CD4-positive, alpha-beta T cell (primary cell): ENCODE results near the gene ZNF638. TPM values are rescaled to one million over a fixed set of nuclear protein-coding genes. Genes with fewer than 3 reads are reported as not detected.
"Not testable (repeated sequence)": the region's sequence is repeated elsewhere in the genome, so short reads cannot be mapped to it uniquely, and the experiment has no call there.

Source experiments
- ATAC-seq: fragments of 200-7000 bp; cut with Tn5 transposase; one replicate; pipeline ENCODE4 v1.10.0; 2022; ENCODE audit warnings: mild to moderate bottlenecking; ENCODE audit not compliant: poor library complexity
- CTCF ChIA-PET: fragments of 350-600 bp; sonication (Branson Sonifier 250); formaldehyde crosslinking; loops from one replicate; lab custom pipeline; 2021; ENCODE audit warnings: antibody characterized with exemption, inconsistent platforms; lab: Charles Lee
- POLR2A ChIA-PET: fragments of 350-600 bp; sonication (Branson Sonifier 250); formaldehyde crosslinking; loops from one replicate; lab custom pipeline; 2021; ENCODE audit warnings: antibody characterized with exemption, inconsistent platforms; lab: Charles Lee
- DNase-seq, 14 experiments: peaks; one replicate each; pipeline ENCODE4 v3.0.0-alpha.2; 2013 to 2020; ENCODE audit warnings: mixed read lengths in 2 of 14
- H3K27ac ChIP-seq, 2 donors: one replicate each; pipeline versions ENCODE4 v1.5.1 to v1.7.0; 2013; ENCODE audit warnings: low read length in 2 of 2, low read depth in 1 of 2, mild to moderate bottlenecking in 1 of 2
- H3K27me3 ChIP-seq, 2 experiments: 1 replicate in 1 of 2; 2 replicates in 1 of 2; pipeline versions ENCODE4 v1.6.1 to v1.7.0; 2013; ENCODE audit warnings: low read length in 2 of 2, control low read depth in 1 of 2, mild to moderate bottlenecking in 1 of 2, moderate library complexity in 1 of 2; ENCODE audit not compliant: insufficient read depth in 2 of 2, control insufficient read depth in 1 of 2
- H3K36me3 ChIP-seq: one replicate; pipeline ENCODE4 v1.6.1; 2013; ENCODE audit warnings: low read length, control low read depth; ENCODE audit not compliant: insufficient read depth
- H3K4me1 ChIP-seq: one replicate; pipeline ENCODE4 v1.6.1; 2013; ENCODE audit warnings: low read length, control low read depth; ENCODE audit not compliant: insufficient read depth
- H3K4me3 ChIP-seq: one replicate; pipeline ENCODE4 v1.5.1; 2013; ENCODE audit warnings: mild to moderate bottlenecking, low read length, moderate library complexity
- H3K9me3 ChIP-seq, 2 experiments: 1 replicate in 1 of 2; 2 replicates in 1 of 2; pipeline versions ENCODE4 v1.6.1 to v1.7.0; 2013; ENCODE audit warnings: low read length in 2 of 2, mild to moderate bottlenecking in 2 of 2, control low read depth in 1 of 2, moderate library complexity in 1 of 2; ENCODE audit not compliant: control insufficient read depth in 1 of 2, insufficient read depth in 1 of 2
- H3K27ac Mint-ChIP-seq: one replicate; pipeline ENCODE4 v1.8.0; 2020; ENCODE audit warnings: mixed read lengths
- H3K27me3 Mint-ChIP-seq: one replicate; pipeline ENCODE4 v1.8.0; 2021; ENCODE audit warnings: mixed read lengths
- H3K36me3 Mint-ChIP-seq: one replicate; pipeline ENCODE4 v1.8.0; 2021; ENCODE audit warnings: low read depth, mixed read lengths
- H3K4me1 Mint-ChIP-seq: one replicate; pipeline ENCODE4 v1.8.0; 2021; ENCODE audit warnings: low read depth, mixed read lengths
- H3K4me3 Mint-ChIP-seq: one replicate; pipeline ENCODE4 v1.8.0; 2020; ENCODE audit warnings: mild to moderate bottlenecking, mixed read lengths
- H3K9me3 Mint-ChIP-seq: one replicate; pipeline ENCODE4 v1.8.0; 2020; ENCODE audit warnings: mixed read lengths
- intact Hi-C, 2 experiments: fragments of 100-400 bp; cut with DNase I in 1 of 2; cut with micrococcal nuclease in 1 of 2; formaldehyde crosslinking; loops; one replicate each; pipeline versions ENCODE4 v1.15.1 to v1.9.0; 2023 to 2025; cut with DNase I, micrococcal nuclease
- total RNA-seq, 174 experiments: library from RNA in 2 of 174; stranded (reverse) in 2 of 174; gene quantifications; one replicate each; pipeline ENCODE4 v1.2.3 and lab custom pipeline; 2021 to 2026
- TF ChIP-seq, protein P1 (sequence below): fragments of 200-600 bp; IDR thresholded peaks from one replicate; pipeline ENCODE4 v1.8.0; 2022; ENCODE audit warnings: antibody characterized with exemption, mild to moderate bottlenecking

Gene ZNF638
- total RNA-seq, 2 experiments from 2014 or later, result 77.8 to 86.4 TPM

GRCh38 chr2:71330155-71330554 lies 1.4 kb upstream of the ZNF638 start:
- ChIA-PET POLR2A (interaction anchor here (2.8 to 3.2 kb wide), 2 partner anchors 30 to 103 kb away, joined by 18 to 49 read pairs; partner anchors contain the start of gene PAIP2B), CTCF (interaction anchor here (0.6 to 2.4 kb wide), 4 partner anchors 27 to 1762 kb away, joined by 3 to 12 read pairs (median 3); no protein-coding TSS in a partner anchor)
- Histone ChIP-seq H3K9me3 (no peaks in the 10 kb centered on the region), H3K4me3 (no peak overlapping the region), H3K36me3 (no peaks in the 10 kb centered on the region), H3K4me1 (peaks cover 19% of the 10 kb centered on the region), H3K27ac (no peak overlapping the region), H3K27me3 (no peaks in the 10 kb centered on the region)
- peaks cover 42% of the 10 kb centered on the region for H3K4me1 Mint-ChIP-seq
- DNase-seq (no peak), ATAC-seq (no peak)
- H3K9me3 Mint-ChIP-seq, result no peaks in the 10 kb centered on the region
- intact Hi-C loops, result loop anchor here (2.0 to 5.0 kb wide), 6 partner anchors 77 to 333 kb away; partner anchors contain the start of genes MCEE (in 1 of the 2) and MPHOSPH10 (in 1 of the 2)
- peak overlapping the region; percentile 99 for H3K27ac Mint-ChIP-seq
- peaks cover 31% of the 10 kb centered on the region for H3K36me3 Mint-ChIP-seq
- TF ChIP-seq, protein P1, sequence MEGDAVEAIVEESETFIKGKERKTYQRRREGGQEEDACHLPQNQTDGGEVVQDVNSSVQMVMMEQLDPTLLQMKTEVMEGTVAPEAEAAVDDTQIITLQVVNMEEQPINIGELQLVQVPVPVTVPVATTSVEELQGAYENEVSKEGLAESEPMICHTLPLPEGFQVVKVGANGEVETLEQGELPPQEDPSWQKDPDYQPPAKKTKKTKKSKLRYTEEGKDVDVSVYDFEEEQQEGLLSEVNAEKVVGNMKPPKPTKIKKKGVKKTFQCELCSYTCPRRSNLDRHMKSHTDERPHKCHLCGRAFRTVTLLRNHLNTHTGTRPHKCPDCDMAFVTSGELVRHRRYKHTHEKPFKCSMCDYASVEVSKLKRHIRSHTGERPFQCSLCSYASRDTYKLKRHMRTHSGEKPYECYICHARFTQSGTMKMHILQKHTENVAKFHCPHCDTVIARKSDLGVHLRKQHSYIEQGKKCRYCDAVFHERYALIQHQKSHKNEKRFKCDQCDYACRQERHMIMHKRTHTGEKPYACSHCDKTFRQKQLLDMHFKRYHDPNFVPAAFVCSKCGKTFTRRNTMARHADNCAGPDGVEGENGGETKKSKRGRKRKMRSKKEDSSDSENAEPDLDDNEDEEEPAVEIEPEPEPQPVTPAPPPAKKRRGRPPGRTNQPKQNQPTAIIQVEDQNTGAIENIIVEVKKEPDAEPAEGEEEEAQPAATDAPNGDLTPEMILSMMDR, result no peak
- peak overlapping the region; percentile 78 for H3K4me3 Mint-ChIP-seq
- H3K27me3 Mint-ChIP-seq, result peaks cover 11% of the 10 kb centered on the region

- Mint-ChIP-seq H3K27ac (peak overlapping the region; percentile 99), H3K36me3 (peaks cover 31% of the 10 kb centered on the region), H3K27me3 (peaks cover 11% of the 10 kb centered on the region), H3K9me3 (no peaks in the 10 kb centered on the region), H3K4me1 (peaks cover 47% of the 10 kb centered on the region), H3K4me3 (peak overlapping the region; percentile 100)
- Histone ChIP-seq H3K27ac (no peak overlapping the region), H3K9me3 (no peaks in the 10 kb centered on the region), H3K27me3 (no peaks in the 10 kb centered on the region), H3K36me3 (no peaks in the 10 kb centered on the region), H3K4me1 (peaks cover 19% of the 10 kb centered on the region), H3K4me3 (peak overlapping the region; percentile 39)
- TF ChIP-seq, protein P1, result no peak
- POLR2A ChIA-PET, result interaction anchor here (0.6 to 3.2 kb wide), 23 partner anchors 8 to 1954 kb away, joined by 3 to 49 read pairs (median 5); partner anchors contain the start of genes CCT7, FBXO41, MCEE and MPHOSPH10
- ATAC-seq (no peak), DNase-seq (no peak)
- CTCF ChIA-PET, result interaction anchor here (0.6 to 2.4 kb wide), 13 partner anchors 14 to 1839 kb away, joined by 3 to 14 read pairs (median 3); partner anchors contain the start of gene PAIP2B
- intact Hi-C loops, result loop anchor here (2.0 to 5.0 kb wide), 6 partner anchors 77 to 333 kb away; partner anchors contain the start of genes MCEE (in 1 of the 2) and MPHOSPH10 (in 1 of the 2)
These were observed 824 bp upstream of the ZNF638 start for GRCh38 chr2:71330585-71331330.

GRCh38 chr2:71331331-71331580 lies 326 bp upstream of the ZNF638 start:
- ChIA-PET CTCF (interaction anchor here (0.6 to 2.4 kb wide), 22 partner anchors 12 to 1840 kb away, joined by 3 to 14 read pairs (median 3); partner anchors contain the start of gene PAIP2B), POLR2A (interaction anchor here (0.6 to 3.2 kb wide), 26 partner anchors 9 to 1953 kb away, joined by 3 to 49 read pairs (median 5); partner anchors contain the start of genes CCT7, FBXO41, MCEE and MPHOSPH10)
- H3K27me3 Mint-ChIP-seq, result peaks cover 11% of the 10 kb centered on the region
- H3K36me3 ChIP-seq, H3K9me3 Mint-ChIP-seq, H3K27me3 ChIP-seq, H3K27ac ChIP-seq, H3K9me3 ChIP-seq, ATAC-seq: not testable (repeated sequence)
- peak overlapping the region; percentile 100 for H3K4me3 Mint-ChIP-seq
- peaks cover 49% of the 10 kb centered on the region for H3K4me1 Mint-ChIP-seq
- H3K4me3 ChIP-seq, result peak overlapping the region; percentile 39
- H3K27ac Mint-ChIP-seq, result peak overlapping the region; percentile 99
- peaks cover 23% of the 10 kb centered on the region for H3K4me1 ChIP-seq
- H3K36me3 Mint-ChIP-seq, result peaks cover 31% of the 10 kb centered on the region
- intact Hi-C loops, result loop anchor here (2.0 to 5.0 kb wide), 6 partner anchors 76 to 334 kb away; partner anchors contain the start of genes MCEE (in 1 of the 2) and MPHOSPH10 (in 1 of the 2)
- DNase-seq, result peak in 5 of 14 experiments; percentile 0 to 6 (median 3)
